GM23248 (cell line): ENCODE data around the gene ANKS3. TPM values are rescaled to one million over a fixed set of nuclear protein-coding genes. Genes with fewer than 3 reads are reported as not detected.

Experiments
- DNase-seq: peaks from one replicate; pipeline ENCODE4 v3.0.0-alpha.2; 2015
- H2AFZ ChIP-seq: fragments of 200-600 bp; sonication (generic); 2 replicates; pipeline ENCODE4 v1.6.1; 2016; ENCODE audit warnings: antibody characterized with exemption
- H3F3A ChIP-seq: fragments of 200-600 bp; sonication (generic); 2 replicates; pipeline ENCODE4 v1.6.1; 2016; ENCODE audit warnings: mild to moderate bottlenecking, antibody characterized with exemption, mixed run types; ENCODE audit not compliant: insufficient read depth
- H3K27ac ChIP-seq: fragments of 200-600 bp; sonication (generic); 2 replicates; pipeline ENCODE4 v1.5.1; 2016; ENCODE audit warnings: mild to moderate bottlenecking
- H3K27me3 ChIP-seq: fragments of 200-600 bp; sonication (generic); replicated peaks from 2 replicates; pipeline ENCODE4 v1.6.1; 2016; ENCODE audit warnings: mild to moderate bottlenecking; ENCODE audit not compliant: insufficient read depth
- H3K36me3 ChIP-seq: fragments of 200-600 bp; sonication (generic); 2 replicates; pipeline ENCODE4 v1.6.1; 2016; ENCODE audit warnings: low read depth, mild to moderate bottlenecking
- H3K4me1 ChIP-seq: fragments of 200-600 bp; sonication (generic); 2 replicates; pipeline ENCODE4 v1.6.1; 2016; ENCODE audit warnings: mild to moderate bottlenecking; ENCODE audit not compliant: insufficient read depth
- H3K4me2 ChIP-seq: fragments of 200-600 bp; sonication (generic); one replicate; pipeline ENCODE4 v1.6.1; 2016; ENCODE audit warnings: mild to moderate bottlenecking; ENCODE audit not compliant: unreplicated experiment
- H3K4me3 ChIP-seq: fragments of 200-600 bp; sonication (generic); 2 replicates; pipeline ENCODE4 v1.5.1; 2016; ENCODE audit warnings: mild to moderate bottlenecking
- H3K79me2 ChIP-seq: fragments of 200-600 bp; sonication (generic); 2 replicates; pipeline ENCODE4 v1.6.1; 2016; ENCODE audit warnings: mild to moderate bottlenecking; ENCODE audit not compliant: insufficient read depth
- H3K9ac ChIP-seq: fragments of 200-600 bp; sonication (generic); 2 replicates; pipeline ENCODE4 v1.6.1; 2016; ENCODE audit warnings: mild to moderate bottlenecking
- H3K9me2 ChIP-seq: fragments of 200-600 bp; sonication (generic); 2 replicates; pipeline ENCODE4 v1.6.1; 2016; ENCODE audit warnings: mixed run types, mild to moderate bottlenecking, moderate library complexity; ENCODE audit not compliant: insufficient read depth
- H3K9me3 ChIP-seq: fragments of 200-600 bp; sonication (generic); one replicate; pipeline ENCODE4 v1.6.1; 2017; ENCODE audit warnings: low read depth
- H4K20me1 ChIP-seq: fragments of 200-600 bp; sonication (generic); 2 replicates; pipeline ENCODE4 v1.6.0; 2016; ENCODE audit not compliant: insufficient read depth
- EZH2 ChIP-seq: fragments of 200-600 bp; sonication (generic); IDR thresholded peaks from 2 replicates; pipeline ENCODE4 v1.6.1; 2018; ENCODE audit warnings: antibody characterized with exemption, mild to moderate bottlenecking; ENCODE audit not compliant: insufficient read depth, poor library complexity, severe bottlenecking
- EZH2phosphoT487 ChIP-seq: fragments of 200-600 bp; sonication (generic); IDR thresholded peaks from 2 replicates; pipeline ENCODE4 v1.6.1; 2018; ENCODE audit warnings: antibody characterized with exemption, moderate library complexity, mild to moderate bottlenecking, low read depth; ENCODE audit not compliant: insufficient read depth
- WGBS, 2 experiments: methylation state at CpG; one replicate each; pipeline ENCODE4 v1.1.6; 2015 to 2017; ENCODE audit warnings: low lambda C conversion rate in 2 of 2, low coverage in 1 of 2; ENCODE audit errors: missing lambda C conversion rate in 2 of 2; 5-methylcytosine and 5-hydroxymethylcytosine counted together
- in situ Hi-C: fragments of 300-500 bp; cut with MboI; formaldehyde crosslinking; loops from 2 replicates; pipeline ENCODE4 v1.15.0; 2020
- polyA plus RNA-seq: library from polyadenylated mRNA; unstranded; fragments of >200 nt; fragmentation: Nextera tagmentation; extraction: Ambion mirVana; gene quantifications from 2 replicates; pipeline ENCODE4 v1.2.1, GENCODE V29; 2016
- total RNA-seq: library from RNA; depleted of rRNA; stranded (reverse); fragments of >200 nt; shearing (Covaris generic); gene quantifications from 2 replicates; pipeline ENCODE4 v1.2.3, GENCODE V29; 2014

ANKS3 gene
- total and polyA plus RNA-seq, 2 experiments from 2014 or later = 12.8 to 20.0 TPM

- no peak for TF ChIP-seq EZH2phosphoT487
- TF ChIP-seq EZH2 = no peak
- Histone ChIP-seq H2AFZ (peak within 1 kb of the TSS; percentile 70), H3K27ac (peak within 1 kb of the TSS; percentile 56), H3K9me3 (no peaks in the 10 kb centered on the region), H3F3A (0 out of 2 replicates have a peak, but pooled peaks cover 8% of the 10 kb centered on the region), H3K36me3 (0 out of 2 replicates have a peak, but pooled peaks cover 3% of the 10 kb centered on the region), H3K79me2 (no peaks in the 10 kb centered on the region), H4K20me1 (no peaks in the 10 kb centered on the region), H3K9ac (peak within 1 kb of the TSS; percentile 85), H3K4me2 (peak within 1 kb of the TSS; percentile 76), H3K4me1 (peaks cover 14% of the 10 kb centered on the region), H3K4me3 (peak within 1 kb of the TSS; percentile 81), H3K9me2 (no peaks in the 10 kb centered on the region), H3K27me3 (no peaks in the 10 kb centered on the region)
- in situ Hi-C loops = no loop called here
- peak; percentile 99 for DNase-seq
- 1 to 2% methylated on average over 46 to 70 of the region's 91 CpGs for WGBS, 2 experiments
Observed at GRCh38 chr16:4693296-4693955, 40.6 kb downstream of the ANKS3 start, which contains the start of gene NUDT16L1. Gene NUDT16L1, plus strand, starts transcription at chr16:4693562. Its CDS starts 165 bp downstream, at chr16:4693727.

- Histone ChIP-seq H3K9me3 (no peaks in the 10 kb centered on the region), H3K27me3 (no peaks in the 10 kb centered on the region), H3K27ac (peak overlapping the region; percentile 56), H3F3A (0 out of 2 replicates have a peak, but pooled peaks cover 8% of the 10 kb centered on the region), H3K36me3 (0 out of 2 replicates have a peak, but pooled peaks cover 3% of the 10 kb centered on the region), H3K4me2 (peak overlapping the region; percentile 76), H3K4me1 (peaks cover 14% of the 10 kb centered on the region), H4K20me1 (no peaks in the 10 kb centered on the region), H3K4me3 (peak overlapping the region; percentile 81), H3K9ac (peak overlapping the region; percentile 63), H3K79me2 (no peaks in the 10 kb centered on the region), H2AFZ (peak overlapping the region; percentile 58), H3K9me2 (no peaks in the 10 kb centered on the region)
- TF ChIP-seq EZH2phosphoT487 (no peak), EZH2 (no peak)
- WGBS, 2 experiments = 19 to 20% methylated on average over 29 to 31 of the region's 31 CpGs
- in situ Hi-C loops = no loop called here
- peak; percentile 27 for DNase-seq
Observed at GRCh38 chr16:4692460-4693295, 41.4 kb downstream of the ANKS3 start.

GRCh38 chr16:4691666-4692412 lies 42.2 kb downstream of the ANKS3 start:
- Histone ChIP-seq H3K4me1 (peaks cover 14% of the 10 kb centered on the region), H3K9me2 (no peaks in the 10 kb centered on the region), H4K20me1 (no peaks in the 10 kb centered on the region), H3K27me3 (no peaks in the 10 kb centered on the region), H3K4me2 (no peak overlapping the region), H3K4me3 (no peak overlapping the region), H3K79me2 (no peaks in the 10 kb centered on the region), H3K9ac (no peak overlapping the region), H3K9me3 (no peaks in the 10 kb centered on the region), H3F3A (0 out of 2 replicates have a peak, but pooled peaks cover 8% of the 10 kb centered on the region), H3K36me3 (0 out of 2 replicates have a peak, but pooled peaks cover 3% of the 10 kb centered on the region), H2AFZ (no peak overlapping the region), H3K27ac (no peak overlapping the region)
- in situ Hi-C loops = no loop called here
- TF ChIP-seq EZH2 (no peak), EZH2phosphoT487 (no peak)
- 78 to 81% methylated on average over 20 of the region's 20 CpGs for WGBS, 2 experiments
- DNase-seq = no peak
